HG03159 (cell line): ENCODE data around the gene ADCK2.
"Not testable (repeated sequence)": the region's sequence is repeated elsewhere in the genome, so short reads cannot be mapped to it uniquely, and the experiment has no call there.

Source experiments
- ATAC-seq: cut with Tn5 transposase; IDR thresholded peaks from one replicate; pipeline ENCODE4 v1.9.1; 2021; ENCODE audit warnings: mild to moderate bottlenecking, moderate library complexity; ENCODE audit not compliant: unreplicated experiment

Gene ADCK2

GRCh38 chr7:140734729-140735128, 62.0 kb downstream of the ADCK2 start:
- ATAC-seq: no peak

- no peak for ATAC-seq
Measured at GRCh38 chr7:140738280-140738679, 65.5 kb downstream of the ADCK2 start.

GRCh38 chr7:140743255-140743654, 70.5 kb downstream of the ADCK2 start:
- ATAC-seq: not testable (repeated sequence)

GRCh38 chr7:140744005-140744404, 71.3 kb downstream of the ADCK2 start:
- no peak for ATAC-seq
